ENCODE data around the gene SLC37A2. TPM values are rescaled to one million over a fixed set of nuclear protein-coding genes. Genes with fewer than 3 reads are reported as not detected.
"Not testable (repeated sequence)": the region's sequence is repeated elsewhere in the genome, so short reads cannot be mapped to it uniquely, and the experiment has no call there.

The SLC37A2 gene
- total RNA-seq, 1 donor from 2014 or later = 1.3 TPM

DNA sequence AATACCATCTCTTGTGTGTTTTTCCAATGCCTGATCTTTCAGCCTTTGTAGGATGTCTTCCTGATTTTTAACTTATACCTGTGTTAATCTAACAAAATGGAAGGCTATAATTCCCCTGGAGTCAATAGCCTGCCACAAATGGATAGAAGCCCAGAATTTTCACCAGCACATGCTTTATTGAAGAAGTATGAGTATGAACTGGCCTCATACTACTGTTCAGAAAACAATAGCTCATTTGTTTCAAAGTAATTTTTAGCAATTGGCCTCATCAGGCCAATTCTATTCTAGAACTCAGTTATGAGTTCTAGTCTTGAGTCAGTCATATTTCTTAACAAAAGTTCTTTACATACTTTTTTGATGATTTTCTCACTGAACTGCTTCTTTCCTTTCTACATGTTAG, 40.6 kb upstream of the SLC37A2 start:
- DNase-seq (ENCODE audit: low read depth) = no peak
- Histone ChIP-seq H3K27me3 (ENCODE audit: insufficient read depth, low read length) (no peaks in the 10 kb centered on the region), H3K9ac (ENCODE audit: low read length) (no peak overlapping the region), H3K4me3 (ENCODE audit: insufficient read depth, low read depth, low read length) (no peak overlapping the region), H3K36me3 (ENCODE audit: insufficient read depth, low read length) (no peaks in the 10 kb centered on the region), H3K27ac (ENCODE audit: low read depth, low read length) (no peak overlapping the region), H3K79me2 (ENCODE audit: insufficient read depth, low read length) (no peaks in the 10 kb centered on the region), H3K4me2 (ENCODE audit: low read length) (no peak overlapping the region), H2AFZ (ENCODE audit: low read depth, low read length) (no peak overlapping the region), H3K9me3 (ENCODE audit: insufficient read depth, low read depth, low read length) (no peaks in the 10 kb centered on the region), H4K20me1 (ENCODE audit: insufficient read depth, low read length) (no peaks in the 10 kb centered on the region), H3K4me1 (ENCODE audit: insufficient read depth, low read length) (no peaks in the 10 kb centered on the region)
- Mint-ChIP-seq H3K4me1 (ENCODE audit: low read depth, unreplicated experiment) (no peaks in the 10 kb centered on the region), H3K4me3 (ENCODE audit: unreplicated experiment) (no peak overlapping the region), H3K9me3 (ENCODE audit: unreplicated experiment) (no peaks in the 10 kb centered on the region), H3K27me3 (ENCODE audit: low read depth, unreplicated experiment) (no peaks in the 10 kb centered on the region), H3K27ac (ENCODE audit: unreplicated experiment) (no peak overlapping the region), H3K36me3 (ENCODE audit: low read depth, unreplicated experiment) (no peaks in the 10 kb centered on the region)
- no peak for FAIRE-seq
- TF ChIP-seq EZH2 (IDR thresholded peaks at IDR 0.05; ENCODE audit: insufficient read depth, low read length) = no peak
- TF ChIP-seq, protein P1, sequence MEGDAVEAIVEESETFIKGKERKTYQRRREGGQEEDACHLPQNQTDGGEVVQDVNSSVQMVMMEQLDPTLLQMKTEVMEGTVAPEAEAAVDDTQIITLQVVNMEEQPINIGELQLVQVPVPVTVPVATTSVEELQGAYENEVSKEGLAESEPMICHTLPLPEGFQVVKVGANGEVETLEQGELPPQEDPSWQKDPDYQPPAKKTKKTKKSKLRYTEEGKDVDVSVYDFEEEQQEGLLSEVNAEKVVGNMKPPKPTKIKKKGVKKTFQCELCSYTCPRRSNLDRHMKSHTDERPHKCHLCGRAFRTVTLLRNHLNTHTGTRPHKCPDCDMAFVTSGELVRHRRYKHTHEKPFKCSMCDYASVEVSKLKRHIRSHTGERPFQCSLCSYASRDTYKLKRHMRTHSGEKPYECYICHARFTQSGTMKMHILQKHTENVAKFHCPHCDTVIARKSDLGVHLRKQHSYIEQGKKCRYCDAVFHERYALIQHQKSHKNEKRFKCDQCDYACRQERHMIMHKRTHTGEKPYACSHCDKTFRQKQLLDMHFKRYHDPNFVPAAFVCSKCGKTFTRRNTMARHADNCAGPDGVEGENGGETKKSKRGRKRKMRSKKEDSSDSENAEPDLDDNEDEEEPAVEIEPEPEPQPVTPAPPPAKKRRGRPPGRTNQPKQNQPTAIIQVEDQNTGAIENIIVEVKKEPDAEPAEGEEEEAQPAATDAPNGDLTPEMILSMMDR (IDR thresholded peaks at IDR 0.05; ENCODE audit: insufficient read depth, low read depth, low read length) = no peak

DNA sequence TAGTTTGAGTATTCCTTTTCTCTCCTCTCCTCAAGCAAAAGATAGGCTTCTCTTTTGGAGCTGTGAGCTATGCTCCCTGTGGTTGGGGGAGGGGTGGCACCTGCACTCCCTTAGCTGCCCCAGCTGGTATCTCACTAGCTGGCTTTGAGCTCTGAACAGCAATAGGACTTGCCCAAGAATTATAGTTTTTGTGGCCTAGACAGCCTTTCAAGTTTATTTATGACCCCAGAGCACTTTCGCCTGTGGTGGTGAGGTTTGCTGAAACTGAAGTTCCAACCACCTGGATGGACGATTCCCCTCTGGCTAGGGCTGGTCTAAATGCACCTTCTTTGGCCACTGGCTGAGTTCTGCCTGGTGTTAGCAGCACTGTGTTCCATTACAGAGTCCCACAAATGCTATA, 37.1 kb upstream of the SLC37A2 start:
- Mint-ChIP-seq H3K4me1 (ENCODE audit: low read depth, unreplicated experiment) (no peaks in the 10 kb centered on the region), H3K27ac (ENCODE audit: unreplicated experiment) (no peak overlapping the region), H3K36me3 (ENCODE audit: low read depth, unreplicated experiment) (no peaks in the 10 kb centered on the region), H3K27me3 (ENCODE audit: low read depth, unreplicated experiment) (no peaks in the 10 kb centered on the region), H3K4me3 (ENCODE audit: unreplicated experiment) (no peak overlapping the region), H3K9me3 (ENCODE audit: unreplicated experiment) (peaks cover 6% of the 10 kb centered on the region)
- H3K4me1 ChIP-seq (ENCODE audit: insufficient read depth, low read length) = no peaks in the 10 kb centered on the region
- H3K79me2 ChIP-seq (ENCODE audit: insufficient read depth, low read length) = no peaks in the 10 kb centered on the region
- no peaks in the 10 kb centered on the region for H4K20me1 ChIP-seq (ENCODE audit: insufficient read depth, low read length)
- no peak for FAIRE-seq
- no peak for DNase-seq (ENCODE audit: low read depth)
- H3K36me3 ChIP-seq (ENCODE audit: insufficient read depth, low read length) = no peaks in the 10 kb centered on the region
- H3K4me2 ChIP-seq (ENCODE audit: low read length) = no peak overlapping the region
- no peak overlapping the region for H3K4me3 ChIP-seq (ENCODE audit: insufficient read depth, low read depth, low read length)
- no peaks in the 10 kb centered on the region for H3K9me3 ChIP-seq (ENCODE audit: insufficient read depth, low read depth, low read length)
- no peak overlapping the region for H2AFZ ChIP-seq (ENCODE audit: low read depth, low read length)
- no peak overlapping the region for H3K27ac ChIP-seq (ENCODE audit: low read depth, low read length)
- TF ChIP-seq, protein P1 (IDR thresholded peaks at IDR 0.05; ENCODE audit: insufficient read depth, low read depth, low read length) = no peak
- TF ChIP-seq EZH2 (IDR thresholded peaks at IDR 0.05; ENCODE audit: insufficient read depth, low read length) = no peak
- H3K27me3 ChIP-seq (ENCODE audit: insufficient read depth, low read length) = no peaks in the 10 kb centered on the region
- H3K9ac ChIP-seq (ENCODE audit: low read length) = no peak overlapping the region

DNA sequence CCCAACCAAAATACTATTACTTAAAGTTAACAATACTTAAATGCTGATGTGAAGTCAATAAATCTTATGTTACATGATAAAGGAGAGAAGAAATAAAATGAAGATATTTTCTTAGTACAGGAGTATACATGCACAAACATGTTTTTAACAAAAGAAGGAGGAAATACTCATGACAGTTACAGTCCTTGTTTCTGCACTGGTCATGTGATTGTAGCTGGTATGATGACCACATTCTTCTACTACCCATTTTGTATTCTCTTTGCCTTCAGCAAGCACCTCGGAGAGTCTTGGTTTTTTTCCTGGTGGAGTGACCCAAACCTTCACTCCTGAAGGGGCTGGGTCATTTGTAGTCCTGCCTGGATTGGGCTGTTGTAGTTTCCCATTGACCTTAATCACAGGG, 33.7 kb upstream of the SLC37A2 start:
- FAIRE-seq; H4K20me1 ChIP-seq (ENCODE audit: insufficient read depth, low read length); DNase-seq (ENCODE audit: low read depth); H3K4me3 ChIP-seq (ENCODE audit: insufficient read depth, low read depth, low read length); H3K27ac ChIP-seq (ENCODE audit: low read depth, low read length); H3K4me3 Mint-ChIP-seq (ENCODE audit: unreplicated experiment); H3K4me1 ChIP-seq (ENCODE audit: insufficient read depth, low read length); H3K4me2 ChIP-seq (ENCODE audit: low read length); H3K9ac ChIP-seq (ENCODE audit: low read length); H3K27me3 ChIP-seq (ENCODE audit: insufficient read depth, low read length); H3K9me3 ChIP-seq (ENCODE audit: insufficient read depth, low read depth, low read length); H3K4me1 Mint-ChIP-seq (ENCODE audit: low read depth, unreplicated experiment); H3K79me2 ChIP-seq (ENCODE audit: insufficient read depth, low read length); H2AFZ ChIP-seq (ENCODE audit: low read depth, low read length); H3K27me3 Mint-ChIP-seq (ENCODE audit: low read depth, unreplicated experiment); H3K27ac Mint-ChIP-seq (ENCODE audit: unreplicated experiment); H3K36me3 Mint-ChIP-seq (ENCODE audit: low read depth, unreplicated experiment); H3K36me3 ChIP-seq (ENCODE audit: insufficient read depth, low read length): not testable (repeated sequence)
- H3K9me3 Mint-ChIP-seq (ENCODE audit: unreplicated experiment) = peaks cover 22% of the 10 kb centered on the region
